H9 (cell line): ENCODE results near the gene LRFN2. TPM values are rescaled to one million over a fixed set of nuclear protein-coding genes. Genes with fewer than 3 reads are reported as not detected.

Experiments used
- DNase-seq: peaks from one replicate; pipeline ENCODE4 v3.0.0-alpha.2; 2017
- H2AFZ ChIP-seq: one replicate; pipeline ENCODE4 v1.6.1; 2013; ENCODE audit warnings: mild to moderate bottlenecking, low read length, control low read depth, moderate library complexity
- H2AK5ac ChIP-seq: 2 replicates; pipeline ENCODE4 v1.6.1; 2013; ENCODE audit warnings: low read length, control low read depth, mixed read lengths; ENCODE audit not compliant: insufficient read length
- H2BK120ac ChIP-seq: one replicate; pipeline ENCODE4 v1.6.1; 2013; ENCODE audit warnings: low read depth, mild to moderate bottlenecking, low read length, control low read depth, inconsistent platforms; ENCODE audit not compliant: poor library complexity, severe bottlenecking
- H2BK12ac ChIP-seq: 2 replicates; pipeline ENCODE4 v1.6.1; 2013; ENCODE audit warnings: low read length, control low read depth, mixed read lengths, low read depth; ENCODE audit not compliant: insufficient read length
- H2BK15ac ChIP-seq: 2 replicates; pipeline ENCODE4 v1.6.1; 2013; ENCODE audit warnings: low read depth, low read length, control low read depth
- H2BK20ac ChIP-seq: one replicate; pipeline ENCODE4 v1.6.1; 2013; ENCODE audit warnings: low read depth, mild to moderate bottlenecking, low read length, control low read depth, inconsistent platforms; ENCODE audit not compliant: poor library complexity, severe bottlenecking
- H2BK5ac ChIP-seq: 2 replicates; pipeline ENCODE4 v1.6.1; 2013; ENCODE audit warnings: low read length, control low read depth, mixed read lengths; ENCODE audit not compliant: insufficient read length
- H3K14ac ChIP-seq: 2 replicates; pipeline ENCODE4 v1.6.1; 2013; ENCODE audit warnings: low read length, control low read depth; ENCODE audit not compliant: insufficient read depth
- H3K18ac ChIP-seq: 2 replicates; pipeline ENCODE4 v1.6.1; 2013; ENCODE audit warnings: low read depth, mild to moderate bottlenecking, mixed read lengths, low read length, control low read depth; ENCODE audit not compliant: insufficient read length
- H3K23ac ChIP-seq: 2 replicates; pipeline ENCODE4 v1.6.1; 2013; ENCODE audit warnings: low read length, control low read depth, mixed read lengths, low read depth; ENCODE audit not compliant: insufficient read length
- H3K23me2 ChIP-seq: 2 replicates; pipeline ENCODE4 v1.6.1; 2013; ENCODE audit warnings: low read depth, mild to moderate bottlenecking, mixed read lengths, low read length, control low read depth; ENCODE audit not compliant: insufficient read length, poor library complexity, severe bottlenecking
- H3K27ac ChIP-seq: 2 replicates; pipeline ENCODE4 v1.5.1; 2013; ENCODE audit warnings: low read length, control low read depth, mixed read lengths, low read depth; ENCODE audit not compliant: insufficient read length
- H3K27me3 ChIP-seq: 2 replicates; pipeline ENCODE4 v1.6.1; 2013; ENCODE audit warnings: low read length, control low read depth, inconsistent platforms; ENCODE audit not compliant: insufficient read depth
- H3K4ac ChIP-seq: 2 replicates; pipeline ENCODE4 v1.6.1; 2013; ENCODE audit warnings: low read depth, mild to moderate bottlenecking, control low read depth, inconsistent platforms, low read length, moderate library complexity
- H3K4me1 ChIP-seq: 2 replicates; pipeline ENCODE4 v1.6.1; 2013; ENCODE audit warnings: low read length, control low read depth, inconsistent platforms; ENCODE audit not compliant: insufficient read depth
- H3K4me2 ChIP-seq: 2 replicates; pipeline ENCODE4 v1.6.1; 2013; ENCODE audit warnings: low read length, control low read depth, mixed read lengths; ENCODE audit not compliant: insufficient read length, insufficient read depth
- H3K56ac ChIP-seq: 2 replicates; pipeline ENCODE4 v1.6.1; 2013; ENCODE audit warnings: low read depth, mild to moderate bottlenecking, mixed read lengths, low read length, control low read depth; ENCODE audit not compliant: insufficient read length
- H3K79me1 ChIP-seq: 2 replicates; pipeline ENCODE4 v1.6.1; 2013; ENCODE audit warnings: low read depth, mild to moderate bottlenecking, moderate library complexity, low read length, control low read depth, inconsistent platforms; ENCODE audit not compliant: insufficient read depth, poor library complexity, severe bottlenecking
- H3K79me2 ChIP-seq: 2 replicates; pipeline ENCODE4 v1.6.1; 2013; ENCODE audit warnings: low read length, control low read depth, inconsistent platforms; ENCODE audit not compliant: insufficient read depth
- H3K9ac ChIP-seq: 2 replicates; pipeline ENCODE4 v1.6.1; 2013; ENCODE audit warnings: low read length, control low read depth, mixed read lengths; ENCODE audit not compliant: insufficient read length; ENCODE audit errors: extremely low read depth
- H3K9me3 ChIP-seq: one replicate; pipeline ENCODE4 v1.6.1; 2013; ENCODE audit warnings: low read depth, low read length, inconsistent platforms; ENCODE audit not compliant: control insufficient read depth
- H3T11ph ChIP-seq: one replicate; pipeline ENCODE4 v1.6.1; 2013; ENCODE audit warnings: mild to moderate bottlenecking, low read length, control low read depth, inconsistent platforms
- H4K20me1 ChIP-seq: one replicate; pipeline ENCODE4 v1.6.1; 2013; ENCODE audit not compliant: control insufficient read depth, insufficient read length, insufficient read depth
- H4K5ac ChIP-seq: 2 replicates; pipeline ENCODE4 v1.6.1; 2013; ENCODE audit warnings: low read depth, mild to moderate bottlenecking, mixed read lengths, low read length, control low read depth; ENCODE audit not compliant: insufficient read length
- H4K8ac ChIP-seq: replicated peaks from 2 replicates; pipeline ENCODE4 v1.6.1; 2013; ENCODE audit warnings: low read length, control low read depth, mixed read lengths, low read depth; ENCODE audit not compliant: insufficient read length
- H4K91ac ChIP-seq: 2 replicates; pipeline ENCODE4 v1.6.1; 2013; ENCODE audit warnings: low read depth, mild to moderate bottlenecking, moderate library complexity, mixed read lengths, low read length, control low read depth; ENCODE audit not compliant: insufficient read length
- H3K27ac Mint-ChIP-seq, 3 experiments: 2 replicates in 2 of 3; 3 replicates in 1 of 3; pipeline ENCODE4 v1.8.0; 2020 to 2021; ENCODE audit warnings: mixed read lengths in 3 of 3, mild to moderate bottlenecking in 1 of 3, moderate library complexity in 1 of 3
- H3K27me3 Mint-ChIP-seq: 2 replicates; pipeline ENCODE4 v1.8.0; 2021; ENCODE audit warnings: low read depth, mild to moderate bottlenecking, moderate library complexity, mixed read lengths
- H3K36me3 Mint-ChIP-seq, 3 experiments: 2 replicates in 2 of 3; 3 replicates in 1 of 3; pipeline ENCODE4 v1.8.0; 2020 to 2021; ENCODE audit warnings: low read depth in 3 of 3, mixed read lengths in 3 of 3; ENCODE audit not compliant: insufficient read depth in 1 of 3
- H3K4me1 Mint-ChIP-seq, 2 experiments: 2 replicates each; pipeline ENCODE4 v1.8.0; 2020; ENCODE audit warnings: mixed read lengths in 2 of 2
- H3K4me3 Mint-ChIP-seq, 2 experiments: 2 replicates in 1 of 2; 3 replicates in 1 of 2; pipeline ENCODE4 v1.8.0; 2020 to 2021; ENCODE audit warnings: mild to moderate bottlenecking in 2 of 2, mixed read lengths in 2 of 2, moderate library complexity in 1 of 2
- H3K9me3 Mint-ChIP-seq, 2 experiments: 2 replicates in 1 of 2; 3 replicates in 1 of 2; pipeline ENCODE4 v1.8.0; 2020; ENCODE audit warnings: mild to moderate bottlenecking in 2 of 2, mixed read lengths in 2 of 2, moderate library complexity in 1 of 2
- WGBS: extraction: QIAGEN DNeasy Blood & Tissue Kit; methylation state at CpG from one replicate; pipeline ENCODE4 v1.1.7; 2013; ENCODE audit warnings: missing lambda C conversion rate, low lambda C conversion rate, mixed read lengths; ENCODE audit not compliant: insufficient read length; ENCODE audit errors: extremely low coverage; 5-methylcytosine and 5-hydroxymethylcytosine counted together
- total RNA-seq: library from RNA; stranded (reverse); gene quantifications from 2 replicates; pipeline ENCODE4 v1.2.1, GENCODE V29; 2021
- TF ChIP-seq, protein P1 (sequence below): fragments of 200-600 bp; sonication (generic); conservative IDR thresholded peaks from 3 replicates; pipeline ENCODE4 v1.8.0; 2021; ENCODE audit warnings: antibody characterized with exemption, mild to moderate bottlenecking

The LRFN2 gene
- total RNA-seq, 1 experiment from 2014 or later = 0.11 TPM

- Histone ChIP-seq H3K27me3 (no peaks in the 10 kb centered on the region), H4K8ac (no peak overlapping the region), H3T11ph (no peak overlapping the region), H2AFZ (no peak overlapping the region), H3K9me3 (no peaks in the 10 kb centered on the region), H3K56ac (no peak overlapping the region), H4K91ac (no peak overlapping the region), H2BK20ac (no peak overlapping the region), H3K14ac (no peak overlapping the region), H4K20me1 (no peaks in the 10 kb centered on the region), H3K23me2 (no peaks in the 10 kb centered on the region), H3K4me2 (no peak overlapping the region), H3K18ac (no peak overlapping the region), H3K79me2 (no peaks in the 10 kb centered on the region), H2BK15ac (no peak overlapping the region), H4K5ac (no peak overlapping the region), H3K27ac (no peak overlapping the region), H2BK12ac (no peak overlapping the region), H3K9ac (no peak overlapping the region), H2BK5ac (no peak overlapping the region), H2BK120ac (no peak overlapping the region), H2AK5ac (no peak overlapping the region), H3K23ac (no peak overlapping the region), H3K4me1 (no peaks in the 10 kb centered on the region), H3K4ac (no peak overlapping the region), H3K79me1 (no peaks in the 10 kb centered on the region)
- WGBS = no CpG with 5 or more reads among the region's 1 CpG
- Mint-ChIP-seq H3K36me3 (no peaks in the 10 kb centered on the region), H3K4me3 (no peak overlapping the region), H3K27ac (no peak overlapping the region), H3K4me1 (no peaks in the 10 kb centered on the region), H3K27me3 (peaks cover 9% of the 10 kb centered on the region), H3K9me3 (no peaks in the 10 kb centered on the region; a peak in 1 of 5 replicates)
- no peak for DNase-seq
- TF ChIP-seq, protein P1, sequence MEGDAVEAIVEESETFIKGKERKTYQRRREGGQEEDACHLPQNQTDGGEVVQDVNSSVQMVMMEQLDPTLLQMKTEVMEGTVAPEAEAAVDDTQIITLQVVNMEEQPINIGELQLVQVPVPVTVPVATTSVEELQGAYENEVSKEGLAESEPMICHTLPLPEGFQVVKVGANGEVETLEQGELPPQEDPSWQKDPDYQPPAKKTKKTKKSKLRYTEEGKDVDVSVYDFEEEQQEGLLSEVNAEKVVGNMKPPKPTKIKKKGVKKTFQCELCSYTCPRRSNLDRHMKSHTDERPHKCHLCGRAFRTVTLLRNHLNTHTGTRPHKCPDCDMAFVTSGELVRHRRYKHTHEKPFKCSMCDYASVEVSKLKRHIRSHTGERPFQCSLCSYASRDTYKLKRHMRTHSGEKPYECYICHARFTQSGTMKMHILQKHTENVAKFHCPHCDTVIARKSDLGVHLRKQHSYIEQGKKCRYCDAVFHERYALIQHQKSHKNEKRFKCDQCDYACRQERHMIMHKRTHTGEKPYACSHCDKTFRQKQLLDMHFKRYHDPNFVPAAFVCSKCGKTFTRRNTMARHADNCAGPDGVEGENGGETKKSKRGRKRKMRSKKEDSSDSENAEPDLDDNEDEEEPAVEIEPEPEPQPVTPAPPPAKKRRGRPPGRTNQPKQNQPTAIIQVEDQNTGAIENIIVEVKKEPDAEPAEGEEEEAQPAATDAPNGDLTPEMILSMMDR = no peak
Observed at GRCh38 chr6:40379811-40380210, 207.4 kb downstream of the LRFN2 start.
